Choroid plexus epithelial cell (primary cell): ENCODE data around the gene MYH9.
A peak's percentile ranks its signal among the peaks of the same experiment; 100 is the strongest.
"Not testable (repeated sequence)": the region's sequence is repeated elsewhere in the genome, so short reads cannot be mapped to it uniquely, and the experiment has no call there.

ENCODE experiments used
- DNase-seq: peaks from one replicate; pipeline ENCODE4 v3.0.0-alpha.2; 2010; ENCODE audit warnings: low read depth
- H3K4me3 ChIP-seq: 2 replicates; pipeline ENCODE4 v1.5.1; 2011; ENCODE audit warnings: low read depth, mild to moderate bottlenecking, control low read depth, low read length, moderate library complexity
- CTCF ChIP-seq: conservative IDR thresholded peaks from 2 replicates; pipeline ENCODE4 v1.5.1; 2011; ENCODE audit warnings: low read depth, mild to moderate bottlenecking, control low read depth, inconsistent platforms, low read length, moderate library complexity

Gene MYH9

GRCh38 chr22:36387959-36388726 is at the start of gene MYH9:
Gene MYH9, minus strand, starts transcription at chr22:36387967. Its CDS starts 38,731 bp downstream, at chr22:36349236.
- H3K4me3 ChIP-seq = peak within 1 kb of the TSS; percentile 92
- DNase-seq = peak; percentile 100
- no peak for TF ChIP-seq CTCF

GRCh38 chr22:36435516-36436415 is 48.0 kb upstream of the MYH9 start:
- H3K4me3 ChIP-seq = no peak overlapping the region
- TF ChIP-seq CTCF = no peak
- peak; percentile 33 for DNase-seq

GRCh38 chr22:36433318-36434231 is 45.8 kb upstream of the MYH9 start:
- TF ChIP-seq CTCF = no peak
- H3K4me3 ChIP-seq = no peak overlapping the region
- DNase-seq = no peak

GRCh38 chr22:36432592-36433317 is 45.0 kb upstream of the MYH9 start:
- no peak overlapping the region for H3K4me3 ChIP-seq
- TF ChIP-seq CTCF = no peak
- peak; percentile 48 for DNase-seq

GRCh38 chr22:36431977-36432376 is 44.2 kb upstream of the MYH9 start:
- no peak overlapping the region for H3K4me3 ChIP-seq
- no peak for TF ChIP-seq CTCF
- no peak for DNase-seq

- DNase-seq = peak; percentile 47
- no peak for TF ChIP-seq CTCF
- no peak overlapping the region for H3K4me3 ChIP-seq
These were observed 43.1 kb upstream of the MYH9 start for GRCh38 chr22:36430863-36431262.

GRCh38 chr22:36427952-36428351 is 40.2 kb upstream of the MYH9 start:
- H3K4me3 ChIP-seq, DNase-seq: not testable (repeated sequence)
